ENCODE data around the gene DNMBP.
A peak's percentile ranks its signal among the peaks of the same experiment; 100 is the strongest.

The DNMBP gene

GRCh38 chr10:100009793-100010676, at the start of gene DNMBP:
TSS of gene DNMBP (minus strand) at chr10:100009947. CDS start at chr10:99972124, 37,823 bp downstream.
- peak; percentile 91 for DNase-seq

GRCh38 chr10:100057948-100058347, 48.2 kb upstream of the DNMBP start:
- DNase-seq = no peak

- DNase-seq = no peak
Observed at GRCh38 chr10:100053686-100054460, 44.1 kb upstream of the DNMBP start.

- DNase-seq = peak; percentile 88
Observed at GRCh38 chr10:100046021-100046486, 36.3 kb upstream of the DNMBP start.

GRCh38 chr10:100045592-100045991, 35.8 kb upstream of the DNMBP start:
- DNase-seq = no peak

- no peak for DNase-seq
Observed at GRCh38 chr10:100043796-100044195, 34.0 kb upstream of the DNMBP start.

GRCh38 chr10:100043344-100043743, 33.6 kb upstream of the DNMBP start:
- no peak for DNase-seq

- DNase-seq = no peak
Observed at GRCh38 chr10:100041306-100042002, 31.7 kb upstream of the DNMBP start.

GRCh38 chr10:100038561-100039071, 28.9 kb upstream of the DNMBP start:
- DNase-seq = no peak

GRCh38 chr10:100037758-100038315, 28.1 kb upstream of the DNMBP start:
- no peak for DNase-seq

- no peak for DNase-seq
Observed at GRCh38 chr10:100036850-100037249, 27.1 kb upstream of the DNMBP start.

- DNase-seq = no peak
Observed at GRCh38 chr10:100033766-100034418, 24.1 kb upstream of the DNMBP start.

GRCh38 chr10:100027416-100027815, 17.7 kb upstream of the DNMBP start:
- DNase-seq = no peak

- DNase-seq = no peak
Observed at GRCh38 chr10:100025576-100025975, 15.8 kb upstream of the DNMBP start.

- no peak for DNase-seq
Observed at GRCh38 chr10:100024748-100025147, 15.0 kb upstream of the DNMBP start.

GRCh38 chr10:100022403-100022802, 12.7 kb upstream of the DNMBP start:
- no peak for DNase-seq

- no peak for DNase-seq
Observed at GRCh38 chr10:100021322-100021721, 11.6 kb upstream of the DNMBP start.

- no peak for DNase-seq
Observed at GRCh38 chr10:100020886-100021253, 11.1 kb upstream of the DNMBP start.

GRCh38 chr10:100020142-100020885, 10.6 kb upstream of the DNMBP start:
- DNase-seq = no peak

GRCh38 chr10:100019787-100020141, 10.0 kb upstream of the DNMBP start:
- DNase-seq = no peak

- DNase-seq = no peak
Observed at GRCh38 chr10:100014071-100014762, 4.5 kb upstream of the DNMBP start.

All from CD4-positive, alpha-beta T cell treated with Interleukin-17A for 4 hours (primary cell).